Measurements from ENCODE around the gene GOLGA7B. TPM values are rescaled to one million over a fixed set of nuclear protein-coding genes. Genes with fewer than 3 reads are reported as not detected.

GOLGA7B gene
- total RNA-seq, 1 donor: under 0.01 TPM

GRCh38 chr10:97873569-97873968 lies 23.9 kb downstream of the GOLGA7B start:
- Histone ChIP-seq H3K79me2 (ENCODE audit: insufficient read depth, low read length) (no peaks in the 10 kb centered on the region), H3K4me1 (ENCODE audit: insufficient read depth, low read length) (peaks cover 8% of the 10 kb centered on the region), H3K4me2 (ENCODE audit: insufficient read depth, low read length) (no peak overlapping the region), H4K20me1 (ENCODE audit: insufficient read depth, low read length) (no peaks in the 10 kb centered on the region), H3K36me3 (ENCODE audit: insufficient read depth, low read length) (no peaks in the 10 kb centered on the region), H3K4me3 (ENCODE audit: insufficient read depth, low read length) (no peak overlapping the region), H3K9me3 (ENCODE audit: low read depth, low read length) (no peaks in the 10 kb centered on the region), H2AFZ (ENCODE audit: low read length) (no peak overlapping the region), H3K27ac (ENCODE audit: low read depth, low read length) (no peak overlapping the region), H3K27me3 (ENCODE audit: insufficient read depth, low read length) (peaks cover 36% of the 10 kb centered on the region)
- TF ChIP-seq CTCF (IDR thresholded peaks at IDR 0.05; ENCODE audit: extremely low read depth, low read depth, low read length): no peak
- DNase-seq (ENCODE audit: insufficient read length, low spot score, missing footprints): peak; percentile 44

- H3K36me3 ChIP-seq (ENCODE audit: insufficient read depth, low read length): no peaks in the 10 kb centered on the region
- peaks cover 36% of the 10 kb centered on the region for H3K27me3 ChIP-seq (ENCODE audit: insufficient read depth, low read length)
- H3K4me1 ChIP-seq (ENCODE audit: insufficient read depth, low read length): peaks cover 1% of the 10 kb centered on the region
- no peak for DNase-seq (ENCODE audit: insufficient read length, low spot score, missing footprints)
- H3K4me2 ChIP-seq (ENCODE audit: insufficient read depth, low read length): no peak overlapping the region
- no peak for TF ChIP-seq CTCF (IDR thresholded peaks at IDR 0.05; ENCODE audit: extremely low read depth, low read depth, low read length)
- H4K20me1 ChIP-seq (ENCODE audit: insufficient read depth, low read length): no peaks in the 10 kb centered on the region
- H3K79me2 ChIP-seq (ENCODE audit: insufficient read depth, low read length): no peaks in the 10 kb centered on the region
- H2AFZ ChIP-seq (ENCODE audit: low read length): no peak overlapping the region
- H3K4me3 ChIP-seq (ENCODE audit: insufficient read depth, low read length): no peak overlapping the region
- no peak overlapping the region for H3K27ac ChIP-seq (ENCODE audit: low read depth, low read length)
- no peaks in the 10 kb centered on the region for H3K9me3 ChIP-seq (ENCODE audit: low read depth, low read length)
Observed at GRCh38 chr10:97874332-97874731, 24.7 kb downstream of the GOLGA7B start.

- Histone ChIP-seq H2AFZ (ENCODE audit: low read length) (no peak overlapping the region), H3K4me3 (ENCODE audit: insufficient read depth, low read length) (no peak overlapping the region), H4K20me1 (ENCODE audit: insufficient read depth, low read length) (no peaks in the 10 kb centered on the region), H3K79me2 (ENCODE audit: insufficient read depth, low read length) (no peaks in the 10 kb centered on the region), H3K36me3 (ENCODE audit: insufficient read depth, low read length) (no peaks in the 10 kb centered on the region), H3K27ac (ENCODE audit: low read depth, low read length) (no peak overlapping the region), H3K4me2 (ENCODE audit: insufficient read depth, low read length) (no peak overlapping the region), H3K27me3 (ENCODE audit: insufficient read depth, low read length) (peaks cover 29% of the 10 kb centered on the region), H3K4me1 (ENCODE audit: insufficient read depth, low read length) (no peaks in the 10 kb centered on the region), H3K9me3 (ENCODE audit: low read depth, low read length) (no peaks in the 10 kb centered on the region)
- no peak for TF ChIP-seq CTCF (IDR thresholded peaks at IDR 0.05; ENCODE audit: extremely low read depth, low read depth, low read length)
- no peak for DNase-seq (ENCODE audit: insufficient read length, low spot score, missing footprints)
Observed at GRCh38 chr10:97875391-97875790, 25.7 kb downstream of the GOLGA7B start.

GRCh38 chr10:97876402-97876801 lies 26.8 kb downstream of the GOLGA7B start:
- Histone ChIP-seq H3K4me1 (ENCODE audit: insufficient read depth, low read length) (no peaks in the 10 kb centered on the region), H3K27me3 (ENCODE audit: insufficient read depth, low read length) (peaks cover 20% of the 10 kb centered on the region), H3K4me3 (ENCODE audit: insufficient read depth, low read length) (no peak overlapping the region), H3K4me2 (ENCODE audit: insufficient read depth, low read length) (no peak overlapping the region), H3K9me3 (ENCODE audit: low read depth, low read length) (no peaks in the 10 kb centered on the region), H2AFZ (ENCODE audit: low read length) (no peak overlapping the region), H3K27ac (ENCODE audit: low read depth, low read length) (no peak overlapping the region), H3K79me2 (ENCODE audit: insufficient read depth, low read length) (no peaks in the 10 kb centered on the region), H3K36me3 (ENCODE audit: insufficient read depth, low read length) (no peaks in the 10 kb centered on the region), H4K20me1 (ENCODE audit: insufficient read depth, low read length) (no peaks in the 10 kb centered on the region)
- TF ChIP-seq CTCF (IDR thresholded peaks at IDR 0.05; ENCODE audit: extremely low read depth, low read depth, low read length): no peak
- no peak for DNase-seq (ENCODE audit: insufficient read length, low spot score, missing footprints)

All from osteoblast (primary cell).